Osteocyte (in vitro differentiated cells): Measurements from ENCODE around the gene MMAB. TPM values are rescaled to one million over a fixed set of nuclear protein-coding genes. Genes with fewer than 3 reads are reported as not detected.

Experiments
- DNase-seq: peaks from one replicate; pipeline ENCODE4 v3.0.0; 2021; ENCODE audit warnings: mixed read lengths; ENCODE audit not compliant: unreplicated experiment; ENCODE audit errors: extremely low spot score
- H3K27ac Mint-ChIP-seq: one replicate; pipeline ENCODE4 v1.8.0; 2021; ENCODE audit warnings: mild to moderate bottlenecking, mixed read lengths; ENCODE audit not compliant: unreplicated experiment
- H3K27me3 Mint-ChIP-seq: one replicate; pipeline ENCODE4 v1.8.0; 2021; ENCODE audit warnings: mixed read lengths; ENCODE audit not compliant: unreplicated experiment
- H3K36me3 Mint-ChIP-seq: one replicate; pipeline ENCODE4 v1.8.0; 2021; ENCODE audit warnings: mixed read lengths; ENCODE audit not compliant: unreplicated experiment
- H3K4me1 Mint-ChIP-seq: one replicate; pipeline ENCODE4 v1.8.0; 2021; ENCODE audit warnings: mixed read lengths; ENCODE audit not compliant: unreplicated experiment
- H3K4me3 Mint-ChIP-seq: one replicate; pipeline ENCODE4 v1.8.0; 2021; ENCODE audit warnings: mild to moderate bottlenecking, moderate library complexity, mixed read lengths; ENCODE audit not compliant: unreplicated experiment
- H3K9me3 Mint-ChIP-seq: one replicate; pipeline ENCODE4 v1.8.0; 2021; ENCODE audit warnings: mixed read lengths; ENCODE audit not compliant: unreplicated experiment
- CTCF ChIP-seq: fragments of 200-600 bp; sonication (generic); IDR thresholded peaks from 2 replicates; pipeline ENCODE4 v1.5.0; 2021; ENCODE audit warnings: antibody characterized with exemption, mild to moderate bottlenecking, moderate library complexity
- total RNA-seq: library from RNA; stranded (reverse); gene quantifications from 2 replicates; pipeline ENCODE4 v1.2.1, GENCODE V29; 2021

The MMAB gene
- total RNA-seq, 1 donor from 2014 or later = 20.6 TPM

GRCh38 chr12:109561711-109562030 lies 11.6 kb downstream of the MMAB start:
- Mint-ChIP-seq H3K4me3 (no peak overlapping the region), H3K36me3 (peaks cover 6% of the 10 kb centered on the region), H3K9me3 (no peaks in the 10 kb centered on the region), H3K4me1 (no peaks in the 10 kb centered on the region), H3K27ac (no peak overlapping the region), H3K27me3 (no peaks in the 10 kb centered on the region)
- DNase-seq = no peak
- TF ChIP-seq CTCF = no peak

- DNase-seq = no peak
- H3K27me3 Mint-ChIP-seq = no peaks in the 10 kb centered on the region
Measured at GRCh38 chr12:109560867-109561710, 12.2 kb downstream of the MMAB start.

GRCh38 chr12:109559601-109560000 lies 13.7 kb downstream of the MMAB start:
- no peaks in the 10 kb centered on the region for H3K9me3 Mint-ChIP-seq
- peaks cover 6% of the 10 kb centered on the region for H3K36me3 Mint-ChIP-seq
- TF ChIP-seq CTCF = no peak
- no peak overlapping the region for H3K4me3 Mint-ChIP-seq
- no peak for DNase-seq
- no peak overlapping the region for H3K27ac Mint-ChIP-seq
- H3K4me1 Mint-ChIP-seq = no peaks in the 10 kb centered on the region
- no peaks in the 10 kb centered on the region for H3K27me3 Mint-ChIP-seq

More at GRCh38 chr12:109560867-109561710, 12.2 kb downstream of the MMAB start:
- Mint-ChIP-seq H3K4me3 (no peak overlapping the region), H3K36me3 (peaks cover 6% of the 10 kb centered on the region), H3K27ac (no peak overlapping the region), H3K9me3 (no peaks in the 10 kb centered on the region), H3K4me1 (no peaks in the 10 kb centered on the region)
- no peak for TF ChIP-seq CTCF

GRCh38 chr12:109559200-109559505 lies 14.2 kb downstream of the MMAB start:
- Mint-ChIP-seq H3K4me1 (no peaks in the 10 kb centered on the region), H3K36me3 (peaks cover 6% of the 10 kb centered on the region)
- DNase-seq = no peak

More at GRCh38 chr12:109559200-109559505, 14.2 kb downstream of the MMAB start:
- Mint-ChIP-seq H3K4me3 (no peak overlapping the region), H3K27me3 (peaks cover 1% of the 10 kb centered on the region), H3K27ac (no peak overlapping the region), H3K9me3 (no peaks in the 10 kb centered on the region)
- TF ChIP-seq CTCF = no peak
